ENCODE data around the gene ZNF503.

The ZNF503 gene

GRCh38 chr10:75353183-75353582 is 48.4 kb downstream of the ZNF503 start:
- DNase-seq (ENCODE audit: low read depth in 2 of 2) = no peak

DNA sequence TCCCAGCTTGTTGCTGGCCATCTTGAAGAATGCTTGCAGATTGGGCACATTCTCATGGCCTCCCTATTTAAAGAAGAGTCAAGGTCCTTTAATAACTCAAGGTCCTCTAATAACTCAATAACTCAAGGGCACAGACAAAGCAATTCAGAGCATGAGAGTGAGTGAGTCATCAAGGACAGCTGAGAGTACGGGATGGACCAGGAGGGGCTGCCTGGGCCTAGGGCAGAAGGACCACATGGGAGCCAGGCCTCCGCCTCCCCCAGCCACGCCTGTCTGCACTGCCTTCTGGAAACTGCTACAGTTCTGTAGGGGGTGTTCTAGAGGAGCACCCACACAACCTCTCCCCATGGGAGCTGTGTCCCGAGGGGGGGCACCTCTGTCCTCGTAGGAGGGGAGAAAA is 48.9 kb downstream of the ZNF503 start:
- DNase-seq (ENCODE audit: low read depth in 2 of 2) = no peak

- no peak for DNase-seq (ENCODE audit: low read depth in 2 of 2)
Observed at GRCh38 chr10:75351637-75352036, 49.9 kb downstream of the ZNF503 start.

- no peak for DNase-seq (ENCODE audit: low read depth in 2 of 2)
Observed at GRCh38 chr10:75350791-75351190, 50.8 kb downstream of the ZNF503 start.

Data from activated CD8-positive, alpha-beta memory T cell treated with anti-CD3 and anti-CD28 coated beads for 4 hours (primary cell).